NB4 (cell line): ENCODE data around the gene CXCR5.

Source experiments
- MAX ChIP-seq: IDR thresholded peaks from 2 replicates; pipeline ENCODE4 v1.6.1; 2011; ENCODE audit warnings: low read depth, low read length
- POLR2A ChIP-seq: IDR thresholded peaks from 2 replicates; pipeline ENCODE4 v1.6.1; 2011; ENCODE audit warnings: mild to moderate bottlenecking; ENCODE audit not compliant: insufficient read length; ENCODE audit errors: extremely low read depth

- TF ChIP-seq POLR2A = no peak
- TF ChIP-seq MAX = no peak
Measured at GRCh38 chr11:118938491-118939403, 55.1 kb downstream of the CXCR5 start.
